Stimulated activated CD4-positive, alpha-beta T cell treated with anti-CD3 and anti-CD28 coated beads, Interleukin-4, amount 100 ng/mL, for 1 hour (primary cell): Measurements from ENCODE around the gene CREB3L4.
"Not testable (repeated sequence)": the region's sequence is repeated elsewhere in the genome, so short reads cannot be mapped to it uniquely, and the experiment has no call there.

Experiments used
- DNase-seq: peaks from one replicate; pipeline ENCODE4 v3.0.0-alpha.2; 2020

Gene CREB3L4

GRCh38 chr1:153961421-153961820 lies 6.3 kb upstream of the CREB3L4 start:
- no peak for DNase-seq

GRCh38 chr1:153962088-153963029 lies 5.3 kb upstream of the CREB3L4 start:
- no peak for DNase-seq

- peak; percentile 94 for DNase-seq
These were observed 4.5 kb upstream of the CREB3L4 start, which contains the start of gene SLC39A1 for GRCh38 chr1:153963030-153963849. Gene SLC39A1, minus strand, starts transcription at chr1:153963537. Its CDS starts 822 bp downstream, at chr1:153962715.

- DNase-seq, result no peak
These were observed 3.8 kb upstream of the CREB3L4 start for GRCh38 chr1:153963850-153964331.

GRCh38 chr1:153968000-153968363 lies 280 bp downstream of the CREB3L4 start:
- DNase-seq, result no peak

- no peak for DNase-seq
These were observed 706 bp downstream of the CREB3L4 start for GRCh38 chr1:153968408-153968807.

GRCh38 chr1:153968972-153969371 lies 1.3 kb downstream of the CREB3L4 start:
- no peak for DNase-seq

GRCh38 chr1:153970346-153970745 lies 2.6 kb downstream of the CREB3L4 start:
- no peak for DNase-seq

- DNase-seq, result no peak
These were observed 5.4 kb downstream of the CREB3L4 start for GRCh38 chr1:153973071-153973470.

GRCh38 chr1:153973525-153973924 lies 5.8 kb downstream of the CREB3L4 start:
- no peak for DNase-seq

GRCh38 chr1:153976819-153977249 lies 9.1 kb downstream of the CREB3L4 start:
- DNase-seq, result no peak

- peak; percentile 86 for DNase-seq
These were observed 9.8 kb downstream of the CREB3L4 start, which contains the start of gene JTB for GRCh38 chr1:153977250-153978240. Gene JTB, minus strand, starts transcription at chr1:153977674. Its CDS starts 422 bp downstream, at chr1:153977252.

- no peak for DNase-seq
These were observed 10.7 kb downstream of the CREB3L4 start for GRCh38 chr1:153978274-153978909.

GRCh38 chr1:153979091-153979490 lies 11.4 kb downstream of the CREB3L4 start:
- not testable (repeated sequence) for DNase-seq

- not testable (repeated sequence) for DNase-seq
These were observed 14.0 kb downstream of the CREB3L4 start for GRCh38 chr1:153981735-153982134.

GRCh38 chr1:153984123-153984894 lies 16.6 kb downstream of the CREB3L4 start:
- DNase-seq, result no peak

GRCh38 chr1:153985341-153985912 lies 17.7 kb downstream of the CREB3L4 start:
- DNase-seq, result peak; percentile 61

GRCh38 chr1:153985941-153986761 lies 18.4 kb downstream of the CREB3L4 start, which contains the start of gene RAB13:
Gene RAB13, minus strand, starts transcription at chr1:153986339. Its CDS starts 103 bp downstream, at chr1:153986236.
- no peak for DNase-seq

- no peak for DNase-seq
These were observed 19.9 kb downstream of the CREB3L4 start for GRCh38 chr1:153987621-153988020.
